Calu3 (cell line): Measurements from ENCODE around the gene SNRK. TPM values are rescaled to one million over a fixed set of nuclear protein-coding genes. Genes with fewer than 3 reads are reported as not detected.

Experiments used
- BruUV-seq: library from RNA; stranded (reverse); fragments of 400-500 nt; replicated peaks from 2 replicates; lab custom pipeline; 2021; lab: Mats Ljungman, UMichigan
- CTCF ChIA-PET: fragments of 300-600 bp; sonication (Branson Sonifier 250); formaldehyde crosslinking; loops from one replicate; lab custom pipeline; 2022; ENCODE audit warnings: antibody characterized with exemption; lab: Charles Lee
- DNase-seq: peaks from one replicate; pipeline ENCODE4 v3.0.0; 2022
- H3K27ac Mint-ChIP-seq: one replicate; pipeline ENCODE4 v1.8.0; 2022; ENCODE audit warnings: mixed read lengths; ENCODE audit not compliant: unreplicated experiment
- H3K27me3 Mint-ChIP-seq: one replicate; pipeline ENCODE4 v1.8.0; 2022; ENCODE audit warnings: mixed read lengths; ENCODE audit not compliant: unreplicated experiment
- H3K36me3 Mint-ChIP-seq: one replicate; pipeline ENCODE4 v1.8.0; 2022; ENCODE audit warnings: mild to moderate bottlenecking, moderate library complexity, mixed read lengths; ENCODE audit not compliant: insufficient read depth, unreplicated experiment
- H3K4me1 Mint-ChIP-seq: one replicate; pipeline ENCODE4 v1.8.0; 2022; ENCODE audit warnings: mild to moderate bottlenecking, low read depth, mixed read lengths; ENCODE audit not compliant: unreplicated experiment
- H3K4me3 Mint-ChIP-seq: one replicate; pipeline ENCODE4 v1.8.0; 2022; ENCODE audit warnings: mild to moderate bottlenecking, low read depth, moderate library complexity, mixed read lengths; ENCODE audit not compliant: unreplicated experiment
- H3K9me3 Mint-ChIP-seq: one replicate; pipeline ENCODE4 v1.8.0; 2022; ENCODE audit warnings: low read depth, mixed read lengths; ENCODE audit not compliant: unreplicated experiment
- CTCF ChIP-seq: fragments of 200-600 bp; IDR thresholded peaks from one replicate; pipeline ENCODE4 v1.8.0; 2022; ENCODE audit warnings: antibody characterized with exemption; ENCODE audit not compliant: unreplicated experiment
- intact Hi-C: fragments of 100-400 bp; cut with micrococcal nuclease; formaldehyde crosslinking; loops from one replicate; pipeline ENCODE4 v1.10.0; 2022; ENCODE audit not compliant: unreplicated experiment
- total RNA-seq: library from RNA; stranded (reverse); gene quantifications from 2 replicates; pipeline ENCODE4 v1.2.3, GENCODE V29; 2022

SNRK gene
- total RNA-seq, 1 experiment from 2014 or later = 21.0 TPM

- Mint-ChIP-seq H3K27ac (no peak overlapping the region), H3K4me1 (no peaks in the 10 kb centered on the region), H3K4me3 (no peak overlapping the region), H3K9me3 (peaks cover 3% of the 10 kb centered on the region), H3K36me3 (peaks cover 11% of the 10 kb centered on the region), H3K27me3 (no peaks in the 10 kb centered on the region)
- BruUV-seq = no TSS peak
- DNase-seq = no peak
- no peak for TF ChIP-seq CTCF
- intact Hi-C loops = no loop called here
- CTCF ChIA-PET = no interaction called here
Measured at GRCh38 chr3:43346978-43347749, 60.8 kb downstream of the SNRK start.

- intact Hi-C loops = no loop called here
- H3K27me3 Mint-ChIP-seq = no peaks in the 10 kb centered on the region
- H3K4me3 Mint-ChIP-seq = no peak overlapping the region
- CTCF ChIA-PET = no interaction called here
- no peak for TF ChIP-seq CTCF
- no peak overlapping the region for H3K27ac Mint-ChIP-seq
- BruUV-seq = no TSS peak
- peaks cover 6% of the 10 kb centered on the region for H3K36me3 Mint-ChIP-seq
- H3K9me3 Mint-ChIP-seq = peaks cover 3% of the 10 kb centered on the region
- DNase-seq = no peak
- H3K4me1 Mint-ChIP-seq = no peaks in the 10 kb centered on the region
Measured at GRCh38 chr3:43347774-43348173, 61.4 kb downstream of the SNRK start.

- peaks cover 3% of the 10 kb centered on the region for H3K9me3 Mint-ChIP-seq
- CTCF ChIA-PET = no interaction called here
- H3K4me3 Mint-ChIP-seq = no peak overlapping the region
- intact Hi-C loops = no loop called here
- no peaks in the 10 kb centered on the region for H3K4me1 Mint-ChIP-seq
- H3K27me3 Mint-ChIP-seq = no peaks in the 10 kb centered on the region
- no peak for DNase-seq
- TF ChIP-seq CTCF = no peak
- no TSS peak for BruUV-seq
- H3K36me3 Mint-ChIP-seq = peaks cover 3% of the 10 kb centered on the region
- H3K27ac Mint-ChIP-seq = no peak overlapping the region
Measured at GRCh38 chr3:43348350-43348749, 62.0 kb downstream of the SNRK start.

- CTCF ChIA-PET = no interaction called here
- Mint-ChIP-seq H3K9me3 (peaks cover 5% of the 10 kb centered on the region), H3K4me1 (no peaks in the 10 kb centered on the region), H3K36me3 (no peaks in the 10 kb centered on the region), H3K4me3 (no peak overlapping the region), H3K27me3 (no peaks in the 10 kb centered on the region), H3K27ac (no peak overlapping the region)
- no TSS peak for BruUV-seq
- TF ChIP-seq CTCF = no peak
- intact Hi-C loops = no loop called here
- no peak for DNase-seq
Measured at GRCh38 chr3:43348852-43349574, 62.7 kb downstream of the SNRK start.
